Natural killer cell (primary cell): ENCODE measurements around the gene ANKFN1. TPM values are rescaled to one million over a fixed set of nuclear protein-coding genes. Genes with fewer than 3 reads are reported as not detected.

ENCODE experiments used
- ATAC-seq, 3 donors: fragments of 150-1000 bp in 2 of 3; fragments of 200-7000 bp in 1 of 3; cut with Tn5 transposase; 1 replicate in 1 of 3; 2 replicates in 2 of 3; pipeline ENCODE4 v1.10.0; 2021; ENCODE audit warnings: mild to moderate bottlenecking in 2 of 3, moderate library complexity in 2 of 3
- DNase-seq, 2 donors: peaks; one replicate each; pipeline versions ENCODE4 v3.0.0 to v3.0.0-alpha.2; 2013 to 2021; ENCODE audit warnings: mixed read lengths in 1 of 2
- H3K27ac ChIP-seq: one replicate; pipeline ENCODE4 v1.5.1; 2013; ENCODE audit warnings: mild to moderate bottlenecking, low read length
- H3K27me3 ChIP-seq: one replicate; pipeline ENCODE4 v1.6.1; 2013; ENCODE audit warnings: low read length; ENCODE audit not compliant: control insufficient read depth, insufficient read depth
- H3K36me3 ChIP-seq: one replicate; pipeline ENCODE4 v1.6.1; 2013; ENCODE audit warnings: low read length; ENCODE audit not compliant: control insufficient read depth, insufficient read depth
- H3K4me1 ChIP-seq: one replicate; pipeline ENCODE4 v1.6.1; 2013; ENCODE audit warnings: low read length; ENCODE audit not compliant: control insufficient read depth, insufficient read depth
- H3K4me3 ChIP-seq: one replicate; pipeline ENCODE4 v1.5.1; 2013; ENCODE audit warnings: low read length
- H3K9me3 ChIP-seq: one replicate; pipeline ENCODE4 v1.6.1; 2013; ENCODE audit warnings: low read length; ENCODE audit not compliant: control insufficient read depth, insufficient read depth
- H3K27ac Mint-ChIP-seq, 2 donors: one replicate each; pipeline ENCODE4 v1.8.0; 2022; ENCODE audit warnings: mild to moderate bottlenecking in 2 of 2, mixed read lengths in 2 of 2, moderate library complexity in 1 of 2
- H3K27me3 Mint-ChIP-seq, 2 donors: one replicate each; pipeline ENCODE4 v1.8.0; 2022; ENCODE audit warnings: low read depth in 2 of 2, mixed read lengths in 2 of 2
- H3K36me3 Mint-ChIP-seq: one replicate; pipeline ENCODE4 v1.8.0; 2022; ENCODE audit warnings: mixed read lengths
- H3K4me1 Mint-ChIP-seq, 2 donors: one replicate each; pipeline ENCODE4 v1.8.0; 2022; ENCODE audit warnings: mixed read lengths in 2 of 2
- H3K4me3 Mint-ChIP-seq: one replicate; pipeline ENCODE4 v1.8.0; 2022; ENCODE audit warnings: mild to moderate bottlenecking, moderate library complexity, mixed read lengths
- H3K9me3 Mint-ChIP-seq, 2 donors: one replicate each; pipeline ENCODE4 v1.8.0; 2022; ENCODE audit warnings: mixed read lengths in 2 of 2
- CTCF ChIP-seq: fragments of 200-600 bp; IDR thresholded peaks from one replicate; pipeline ENCODE4 v1.8.0; 2022; ENCODE audit warnings: antibody characterized with exemption
- WGBS: methylation state at CpG from one replicate; pipeline ENCODE4 v1.1.7; 2013; ENCODE audit warnings: missing lambda C conversion rate; ENCODE audit not compliant: insufficient coverage; 5-methylcytosine and 5-hydroxymethylcytosine counted together
- intact Hi-C: fragments of 100-400 bp; cut with micrococcal nuclease; formaldehyde crosslinking; loops from one replicate; pipeline ENCODE4 v1.14.2; 2022
- total RNA-seq, 4 donors: library from RNA; stranded (reverse); fragments of 120-200 nt in 1 of 4; gene quantifications; one replicate each; pipeline versions ENCODE4 v1.2.3 to v1.2.4, GENCODE V29; 2013 to 2022

The ANKFN1 gene
- total RNA-seq, 3 donors from 2014 or later (not counting 1 experiment from before 2014, with no cell fraction given), result not detected

GRCh38 chr17:56146534-56146933 is 6.7 kb upstream of the ANKFN1 start:
- WGBS, result 100% methylated on average over 1 of the region's 1 CpG
- intact Hi-C loops, result no loop called here
- ATAC-seq (no peak), DNase-seq (no peak)
- TF ChIP-seq CTCF, result no peak
- Mint-ChIP-seq H3K4me3 (no peak overlapping the region), H3K4me1 (no peaks in the 10 kb centered on the region), H3K9me3 (no peaks in the 10 kb centered on the region), H3K27ac (no peak overlapping the region), H3K36me3 (no peaks in the 10 kb centered on the region), H3K27me3 (peaks cover 0 to 7% of the 10 kb centered on the region in 2 donors)
- H3K4me1 ChIP-seq, result no peaks in the 10 kb centered on the region
- no peak overlapping the region for H3K4me3 ChIP-seq
- H3K27ac ChIP-seq, result no peak overlapping the region
- no peaks in the 10 kb centered on the region for H3K27me3 ChIP-seq
- H3K36me3 ChIP-seq, result no peaks in the 10 kb centered on the region
- H3K9me3 ChIP-seq, result no peaks in the 10 kb centered on the region

- H3K4me1 ChIP-seq, result no peaks in the 10 kb centered on the region
- H3K36me3 Mint-ChIP-seq, result no peaks in the 10 kb centered on the region
- H3K4me1 Mint-ChIP-seq, result no peaks in the 10 kb centered on the region
- H3K36me3 ChIP-seq, result no peaks in the 10 kb centered on the region
- peaks cover 2 to 7% of the 10 kb centered on the region in 2 donors for H3K27me3 Mint-ChIP-seq
- no peak overlapping the region for H3K4me3 Mint-ChIP-seq
- no peak for TF ChIP-seq CTCF
- no peaks in the 10 kb centered on the region for H3K27me3 ChIP-seq
- H3K9me3 Mint-ChIP-seq, result no peaks in the 10 kb centered on the region
- no peaks in the 10 kb centered on the region for H3K9me3 ChIP-seq
- 63% methylated on average over 2 of the region's 2 CpGs for WGBS
- H3K4me3 ChIP-seq, result no peak overlapping the region
- intact Hi-C loops, result no loop called here
- ATAC-seq, result no peak
- no peak overlapping the region for H3K27ac Mint-ChIP-seq
- H3K27ac ChIP-seq, result no peak overlapping the region
- no peak for DNase-seq
Measured at GRCh38 chr17:56148333-56148732, 4.9 kb upstream of the ANKFN1 start.

- no peaks in the 10 kb centered on the region for H3K9me3 ChIP-seq
- no peaks in the 10 kb centered on the region for H3K27me3 ChIP-seq
- intact Hi-C loops, result no loop called here
- ATAC-seq (no peak), DNase-seq (no peak)
- no peak overlapping the region for H3K4me3 ChIP-seq
- Mint-ChIP-seq H3K4me3 (no peak overlapping the region), H3K27me3 (peaks cover 2 to 7% of the 10 kb centered on the region in 2 donors), H3K4me1 (no peaks in the 10 kb centered on the region), H3K36me3 (no peaks in the 10 kb centered on the region), H3K27ac (no peak overlapping the region), H3K9me3 (no peaks in the 10 kb centered on the region)
- no peak for TF ChIP-seq CTCF
- WGBS, result 87% methylated on average over 3 of the region's 3 CpGs
- no peaks in the 10 kb centered on the region for H3K4me1 ChIP-seq
- H3K27ac ChIP-seq, result no peak overlapping the region
- no peaks in the 10 kb centered on the region for H3K36me3 ChIP-seq
Measured at GRCh38 chr17:56149266-56150036, 3.8 kb upstream of the ANKFN1 start.

GRCh38 chr17:56150649-56151048 is 2.6 kb upstream of the ANKFN1 start:
- H3K4me1 Mint-ChIP-seq, result no peaks in the 10 kb centered on the region
- H3K9me3 ChIP-seq, result no peaks in the 10 kb centered on the region
- WGBS, result 90% methylated on average over 4 of the region's 4 CpGs
- no peak for ATAC-seq
- no peak for TF ChIP-seq CTCF
- no peak overlapping the region for H3K4me3 Mint-ChIP-seq
- no peaks in the 10 kb centered on the region for H3K27me3 ChIP-seq
- H3K4me1 ChIP-seq, result no peaks in the 10 kb centered on the region
- H3K27me3 Mint-ChIP-seq, result peaks cover 2 to 7% of the 10 kb centered on the region in 2 donors
- no peak for DNase-seq
- H3K4me3 ChIP-seq, result no peak overlapping the region
- H3K27ac Mint-ChIP-seq, result no peak overlapping the region
- H3K27ac ChIP-seq, result no peak overlapping the region
- no peaks in the 10 kb centered on the region for H3K36me3 ChIP-seq
- no peaks in the 10 kb centered on the region for H3K36me3 Mint-ChIP-seq
- intact Hi-C loops, result no loop called here
- H3K9me3 Mint-ChIP-seq, result no peaks in the 10 kb centered on the region
